ENCODE results near the gene NAV3. TPM values are rescaled to one million over a fixed set of nuclear protein-coding genes. Genes with fewer than 3 reads are reported as not detected.

NAV3 gene
- polyA plus RNA-seq, 1 of the 3 experiments (the other 2 are of a cell fraction) = 10.5 TPM

GRCh38 chr12:77973579-77973978 is 142.9 kb downstream of the NAV3 start:
- H3K9ac ChIP-seq = no peak overlapping the region
- peaks cover 0 to 12% of the 10 kb centered on the region in 2 experiments; a peak in 2 of 4 replicates for H3K4me1 ChIP-seq (ENCODE audit: control insufficient read depth in 1 of 2, insufficient read depth in 2 of 2, low read depth in 1 of 2, low read length in 1 of 2)
- no peaks in the 10 kb centered on the region for H4K20me1 ChIP-seq (ENCODE audit: insufficient read depth)
- ChIA-PET POLR2A (no interaction called here), CTCF (no interaction called here)
- peak overlapping the region; percentile 4; the same call in 1 of the 2 replicates for H3K4me2 ChIP-seq
- H2AFZ ChIP-seq (ENCODE audit: low read depth) = no peak overlapping the region
- peaks cover 13% of the 10 kb centered on the region for H3K79me2 ChIP-seq (ENCODE audit: insufficient read depth)
- H3K36me3 ChIP-seq (replicated peaks in 1 of 2; ENCODE audit: control insufficient read depth in 1 of 2, insufficient read depth in 2 of 2, low read length in 1 of 2) = peaks cover 3 to 47% of the 10 kb centered on the region in 2 experiments
- DNase-seq = no peak
- no peak overlapping the region for H3K4me3 ChIP-seq (ENCODE audit: low read depth in 2 of 2, low read length in 1 of 2)
- TF ChIP-seq, protein P1, sequence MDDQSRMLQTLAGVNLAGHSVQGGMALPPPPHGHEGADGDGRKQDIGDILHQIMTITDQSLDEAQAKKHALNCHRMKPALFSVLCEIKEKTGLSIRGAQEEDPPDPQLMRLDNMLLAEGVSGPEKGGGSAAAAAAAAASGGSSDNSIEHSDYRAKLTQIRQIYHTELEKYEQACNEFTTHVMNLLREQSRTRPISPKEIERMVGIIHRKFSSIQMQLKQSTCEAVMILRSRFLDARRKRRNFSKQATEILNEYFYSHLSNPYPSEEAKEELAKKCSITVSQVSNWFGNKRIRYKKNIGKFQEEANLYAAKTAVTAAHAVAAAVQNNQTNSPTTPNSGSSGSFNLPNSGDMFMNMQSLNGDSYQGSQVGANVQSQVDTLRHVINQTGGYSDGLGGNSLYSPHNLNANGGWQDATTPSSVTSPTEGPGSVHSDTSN (IDR thresholded peaks at IDR 0.05) = peak; percentile 66
- no peak for TF ChIP-seq RAD21 (IDR thresholded peaks at IDR 0.05; ENCODE audit: low read length)
- no peak for TF ChIP-seq MAX (IDR thresholded peaks at IDR 0.05; ENCODE audit: low read depth)
- TF ChIP-seq EZH2phosphoT487 (IDR thresholded peaks at IDR 0.05; ENCODE audit: borderline replicate concordance, low read depth) = no peak
- TF ChIP-seq, protein P2, sequence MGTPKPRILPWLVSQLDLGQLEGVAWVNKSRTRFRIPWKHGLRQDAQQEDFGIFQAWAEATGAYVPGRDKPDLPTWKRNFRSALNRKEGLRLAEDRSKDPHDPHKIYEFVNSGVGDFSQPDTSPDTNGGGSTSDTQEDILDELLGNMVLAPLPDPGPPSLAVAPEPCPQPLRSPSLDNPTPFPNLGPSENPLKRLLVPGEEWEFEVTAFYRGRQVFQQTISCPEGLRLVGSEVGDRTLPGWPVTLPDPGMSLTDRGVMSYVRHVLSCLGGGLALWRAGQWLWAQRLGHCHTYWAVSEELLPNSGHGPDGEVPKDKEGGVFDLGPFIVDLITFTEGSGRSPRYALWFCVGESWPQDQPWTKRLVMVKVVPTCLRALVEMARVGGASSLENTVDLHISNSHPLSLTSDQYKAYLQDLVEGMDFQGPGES (IDR thresholded peaks at IDR 0.05; ENCODE audit: low read depth, low read length) = no peak
- TF ChIP-seq RFX5 (IDR thresholded peaks at IDR 0.05; ENCODE audit: low read length) = no peak
- TF ChIP-seq MEF2A (IDR thresholded peaks at IDR 0.05; ENCODE audit: borderline replicate concordance, low read depth) = no peak
- peak; percentile 61 for TF ChIP-seq TCF12 (IDR thresholded peaks at IDR 0.05)
- TF ChIP-seq, protein P3, sequence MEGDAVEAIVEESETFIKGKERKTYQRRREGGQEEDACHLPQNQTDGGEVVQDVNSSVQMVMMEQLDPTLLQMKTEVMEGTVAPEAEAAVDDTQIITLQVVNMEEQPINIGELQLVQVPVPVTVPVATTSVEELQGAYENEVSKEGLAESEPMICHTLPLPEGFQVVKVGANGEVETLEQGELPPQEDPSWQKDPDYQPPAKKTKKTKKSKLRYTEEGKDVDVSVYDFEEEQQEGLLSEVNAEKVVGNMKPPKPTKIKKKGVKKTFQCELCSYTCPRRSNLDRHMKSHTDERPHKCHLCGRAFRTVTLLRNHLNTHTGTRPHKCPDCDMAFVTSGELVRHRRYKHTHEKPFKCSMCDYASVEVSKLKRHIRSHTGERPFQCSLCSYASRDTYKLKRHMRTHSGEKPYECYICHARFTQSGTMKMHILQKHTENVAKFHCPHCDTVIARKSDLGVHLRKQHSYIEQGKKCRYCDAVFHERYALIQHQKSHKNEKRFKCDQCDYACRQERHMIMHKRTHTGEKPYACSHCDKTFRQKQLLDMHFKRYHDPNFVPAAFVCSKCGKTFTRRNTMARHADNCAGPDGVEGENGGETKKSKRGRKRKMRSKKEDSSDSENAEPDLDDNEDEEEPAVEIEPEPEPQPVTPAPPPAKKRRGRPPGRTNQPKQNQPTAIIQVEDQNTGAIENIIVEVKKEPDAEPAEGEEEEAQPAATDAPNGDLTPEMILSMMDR (IDR thresholded peaks at IDR 0.05) = no peak
- no peak for TF ChIP-seq SMC3 (IDR thresholded peaks at IDR 0.05; ENCODE audit: low read depth, low read length)
- no peak for TF ChIP-seq EP300 (IDR thresholded peaks at IDR 0.05; ENCODE audit: borderline replicate concordance in 1 of 2, low read depth in 1 of 2, low read length in 1 of 2)
- TF ChIP-seq JUND (IDR thresholded peaks at IDR 0.05) = no peak
- no peaks in the 10 kb centered on the region for H3F3A ChIP-seq (replicated peaks; ENCODE audit: insufficient read depth)
- no peaks in the 10 kb centered on the region for H3K9me3 ChIP-seq
- WGBS (ENCODE audit: low lambda C conversion rate) = 50% methylated on average over 1 of the region's 1 CpG
- H3K27ac ChIP-seq (ENCODE audit: low read depth in 2 of 2, low read length in 1 of 2) = peak overlapping the region in 1 of 2 experiments; percentile 61; a peak in 1 of 4 replicates
- no peaks in the 10 kb centered on the region for H3K27me3 ChIP-seq (ENCODE audit: insufficient read depth)
- H3K9me2 ChIP-seq = no peaks in the 10 kb centered on the region

- ChIA-PET CTCF (no interaction called here), POLR2A (no interaction called here)
- H3K9me3 ChIP-seq = no peaks in the 10 kb centered on the region
- H3K9ac ChIP-seq = no peak overlapping the region
- no peak overlapping the region for H2AFZ ChIP-seq (ENCODE audit: low read depth)
- DNase-seq = no peak
- no peak overlapping the region for H3K4me3 ChIP-seq (ENCODE audit: low read depth in 2 of 2, low read length in 1 of 2)
- no peaks in the 10 kb centered on the region for H3K27me3 ChIP-seq (ENCODE audit: insufficient read depth)
- no peak overlapping the region for H3K27ac ChIP-seq (ENCODE audit: low read depth in 2 of 2, low read length in 1 of 2)
- TF ChIP-seq TEAD4 (IDR thresholded peaks at IDR 0.05; ENCODE audit: borderline replicate concordance, insufficient read depth) = no peak
- TF ChIP-seq, protein P3 (IDR thresholded peaks at IDR 0.05) = no peak
- no peak for TF ChIP-seq RAD21 (IDR thresholded peaks at IDR 0.05; ENCODE audit: low read length)
- TF ChIP-seq TCF12 (IDR thresholded peaks at IDR 0.05) = no peak
- no peak for TF ChIP-seq FOXJ3 (CRISPR knock-in tag; IDR thresholded peaks at IDR 0.05)
- no peak for TF ChIP-seq YY1 (IDR thresholded peaks at IDR 0.05; ENCODE audit: low read depth)
- TF ChIP-seq RFX5 (IDR thresholded peaks at IDR 0.05; ENCODE audit: low read length) = no peak
- H3K9me2 ChIP-seq = no peaks in the 10 kb centered on the region
- H3K36me3 ChIP-seq (replicated peaks in 1 of 2; ENCODE audit: control insufficient read depth in 1 of 2, insufficient read depth in 2 of 2, low read length in 1 of 2) = peaks cover 3 to 45% of the 10 kb centered on the region in 2 experiments
- no peaks in the 10 kb centered on the region for H3F3A ChIP-seq (replicated peaks; ENCODE audit: insufficient read depth)
- H3K4me1 ChIP-seq (ENCODE audit: control insufficient read depth in 1 of 2, insufficient read depth in 2 of 2, low read depth in 1 of 2, low read length in 1 of 2) = peaks cover 0 to 12% of the 10 kb centered on the region in 2 experiments; a peak in 2 of 4 replicates
- WGBS (ENCODE audit: low lambda C conversion rate) = 97% methylated on average over 2 of the region's 2 CpGs
- no peaks in the 10 kb centered on the region for H4K20me1 ChIP-seq (ENCODE audit: insufficient read depth)
- H3K79me2 ChIP-seq (ENCODE audit: insufficient read depth) = peaks cover 14% of the 10 kb centered on the region
- H3K4me2 ChIP-seq = no peak overlapping the region
Observed at GRCh38 chr12:77974645-77975044, 144.0 kb downstream of the NAV3 start.
